HG02981 (cell line): ENCODE measurements around the gene FBN3.
"Not testable (repeated sequence)": the region's sequence is repeated elsewhere in the genome, so short reads cannot be mapped to it uniquely, and the experiment has no call there.

ENCODE experiments used
- ATAC-seq: cut with Tn5 transposase; IDR thresholded peaks from one replicate; pipeline ENCODE4 v1.9.1; 2021; ENCODE audit warnings: mild to moderate bottlenecking, moderate library complexity; ENCODE audit not compliant: unreplicated experiment

Gene FBN3

GRCh38 chr19:8025316-8025715, 124.1 kb downstream of the FBN3 start:
- no peak for ATAC-seq

GRCh38 chr19:8024256-8024655, 125.1 kb downstream of the FBN3 start:
- not testable (repeated sequence) for ATAC-seq

- ATAC-seq: no peak
These were observed 126.0 kb downstream of the FBN3 start for GRCh38 chr19:8023371-8023770.

GRCh38 chr19:8022275-8022674, 127.1 kb downstream of the FBN3 start:
- no peak for ATAC-seq

- ATAC-seq: no peak
These were observed 128.0 kb downstream of the FBN3 start for GRCh38 chr19:8021374-8021773.

- no peak for ATAC-seq
These were observed 128.7 kb downstream of the FBN3 start for GRCh38 chr19:8020681-8021080.

GRCh38 chr19:8017808-8018207, 131.6 kb downstream of the FBN3 start:
- ATAC-seq: peak; percentile 47
